Fibroblast of skin of scalp (primary cell): ENCODE data around the gene FAM20A.
"Not testable (repeated sequence)": the region's sequence is repeated elsewhere in the genome, so short reads cannot be mapped to it uniquely, and the experiment has no call there.

Source experiments
- DNase-seq: peaks from one replicate; pipeline ENCODE4 v3.0.0-alpha.2; 2013

Gene FAM20A

GRCh38 chr17:68564415-68565111 is 36.6 kb downstream of the FAM20A start:
- DNase-seq = no peak

- no peak for DNase-seq
Measured at GRCh38 chr17:68562736-68563135, 38.4 kb downstream of the FAM20A start.

- no peak for DNase-seq
Measured at GRCh38 chr17:68560966-68561720, 40.0 kb downstream of the FAM20A start.

- DNase-seq = no peak
Measured at GRCh38 chr17:68559316-68559715, 41.9 kb downstream of the FAM20A start.

GRCh38 chr17:68556551-68556950 is 44.6 kb downstream of the FAM20A start:
- DNase-seq = no peak

- no peak for DNase-seq
Measured at GRCh38 chr17:68544111-68544915, 56.9 kb downstream of the FAM20A start.

GRCh38 chr17:68542698-68543463 is 58.3 kb downstream of the FAM20A start:
- DNase-seq = no peak

GRCh38 chr17:68541816-68542215 is 59.4 kb downstream of the FAM20A start:
- DNase-seq = no peak

- no peak for DNase-seq
Measured at GRCh38 chr17:68540981-68541380, 60.2 kb downstream of the FAM20A start.

- DNase-seq = peak; percentile 18
Measured at GRCh38 chr17:68539548-68540467, 61.4 kb downstream of the FAM20A start.

GRCh38 chr17:68535922-68536321 is 65.2 kb downstream of the FAM20A start:
- no peak for DNase-seq

- DNase-seq = no peak
Measured at GRCh38 chr17:68534695-68535088, 66.5 kb downstream of the FAM20A start.

- DNase-seq = peak; percentile 33
Measured at GRCh38 chr17:68533887-68534694, 67.1 kb downstream of the FAM20A start.

- DNase-seq = no peak
Measured at GRCh38 chr17:68532826-68533225, 68.3 kb downstream of the FAM20A start.

GRCh38 chr17:68531252-68531651 is 69.9 kb downstream of the FAM20A start:
- no peak for DNase-seq

GRCh38 chr17:68527314-68527713 is 73.9 kb downstream of the FAM20A start:
- DNase-seq = no peak

GRCh38 chr17:68526548-68526947 is 74.6 kb downstream of the FAM20A start:
- no peak for DNase-seq

GRCh38 chr17:68522266-68522665 is 78.9 kb downstream of the FAM20A start:
- DNase-seq = no peak

- DNase-seq = no peak
Measured at GRCh38 chr17:68519911-68520310, 81.3 kb downstream of the FAM20A start.

- DNase-seq = not testable (repeated sequence)
Measured at GRCh38 chr17:68519051-68519450, 82.1 kb downstream of the FAM20A start.
